ENCODE data around the gene CASP5. TPM values are rescaled to one million over a fixed set of nuclear protein-coding genes. Genes with fewer than 3 reads are reported as not detected.

Gene CASP5
- total RNA-seq, 2 donors from 2014 or later = not detected

Other genes with a start within 250 kb of the CASP5 start
- under 1 TPM in 1 of 2 donors, not detected in 1; 0.31 TPM for gene CASP12, start 124.7 kb downstream of the CASP5 start, total RNA-seq
- gene CASP4, start 54.6 kb downstream of the CASP5 start, total RNA-seq = 10 to 100 TPM; 43.6 to 60.6 TPM
- 10 to 100 TPM; 20.4 to 23.9 TPM for gene CASP1, start 12.0 kb upstream of the CASP5 start, total RNA-seq
- gene CARD16, start 22.2 kb upstream of the CASP5 start, total RNA-seq = 10 to 100 TPM in 1 of 2 donors, 1 to 10 TPM in 1; 8.0 to 10.8 TPM
- gene CARD18, start 116.6 kb upstream of the CASP5 start, total RNA-seq = not detected